ENCODE data around the gene MAP3K8. TPM values are rescaled to one million over a fixed set of nuclear protein-coding genes. Genes with fewer than 3 reads are reported as not detected.

Gene MAP3K8
- total and polyA plus RNA-seq, 9 of the 15 experiments (the other 6 are each of a cell fraction or from before 2014, with no cell fraction given) = 6.9 to 23.6 (median 13.6) TPM

DNA sequence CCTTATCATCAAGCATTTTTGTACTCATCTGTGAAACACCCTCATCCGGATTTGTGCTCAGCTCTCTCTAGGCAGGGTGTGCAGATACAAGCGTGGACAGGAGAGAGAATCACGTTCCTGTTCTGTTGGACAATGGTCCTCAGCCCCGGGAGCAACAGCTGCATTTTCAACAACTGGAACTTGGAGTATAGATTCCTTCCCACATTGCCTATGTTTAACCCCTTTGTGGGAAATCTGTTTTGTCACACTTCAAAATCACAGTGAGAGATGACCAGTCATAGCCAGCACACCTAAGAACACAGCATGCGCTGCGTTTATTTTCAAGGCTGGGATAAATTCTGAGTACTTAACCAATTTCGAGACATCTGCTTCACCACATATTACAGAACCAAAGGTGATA, 32.5 kb downstream of the MAP3K8 start:
- in situ Hi-C loops (cut with MboI) (no loop called here), intact Hi-C loops (cut with micrococcal nuclease) (no loop called here)
- 32% methylated on average over 7 of the region's 7 CpGs for WGBS (ENCODE audit: insufficient coverage, low coverage, missing lambda C conversion rate)
- H3K4me1 ChIP-seq (replicated peaks in 1 of 2; ENCODE audit: control insufficient read depth in 2 of 2, insufficient read depth in 2 of 2, low read length in 2 of 2) = no peaks in the 10 kb centered on the region
- no peak overlapping the region for H2AFZ ChIP-seq (ENCODE audit: low read depth, low read length)
- H3K79me2 ChIP-seq (ENCODE audit: control insufficient read depth, insufficient read depth, low read length) = no peaks in the 10 kb centered on the region
- no peak overlapping the region for H3K4me2 ChIP-seq (ENCODE audit: insufficient read depth, low read length)
- ChIA-PET CTCF (ENCODE audit: low intra/inter-chr PET ratio) (no interaction called here), POLR2A (no interaction called here)
- no peak overlapping the region for H3K9ac ChIP-seq (ENCODE audit: insufficient read depth in 1 of 2, low read depth in 2 of 2, low read length in 2 of 2)
- no peak overlapping the region for H3K27ac ChIP-seq (ENCODE audit: extremely low read depth, low read depth, low read length)
- no peaks in the 10 kb centered on the region for H3K9me1 ChIP-seq (ENCODE audit: control insufficient read depth, insufficient read depth, low read length)
- BruUV-seq (replicated peaks) = no TSS peak
- no peaks in the 10 kb centered on the region for H4K20me1 ChIP-seq (replicated peaks; ENCODE audit: control insufficient read depth, insufficient read depth, low read length)
- H3K9me3 ChIP-seq (replicated peaks; ENCODE audit: control insufficient read depth, insufficient read depth, low read depth, low read length) = no peaks in the 10 kb centered on the region
- FAIRE-seq (no peak), DNase-seq (ENCODE audit: extremely low read depth in 1 of 4, low spot score in 3 of 4) (no peak), ATAC-seq (no peak)
- H3K27me3 ChIP-seq (ENCODE audit: control insufficient read depth in 2 of 2, insufficient read depth in 2 of 2, low read length in 2 of 2) = no peaks in the 10 kb centered on the region
- H3K4me3 ChIP-seq = no peak overlapping the region
- peaks cover 12% of the 10 kb centered on the region; the same call in 1 of the 3 replicates for H3K36me3 ChIP-seq (ENCODE audit: control insufficient read depth, insufficient read depth, low read length)
- no peak for TF ChIP-seq YY1 (IDR thresholded peaks at IDR 0.05; ENCODE audit: borderline replicate concordance in 1 of 3, control insufficient read depth in 1 of 3, extremely low read depth in 1 of 3, insufficient read depth in 3 of 3, insufficient read length in 1 of 3, insufficient replicate concordance in 2 of 3, low read depth in 1 of 3, low read length in 2 of 3)
- no peak for TF ChIP-seq OTX1 (CRISPR knock-in tag; IDR thresholded peaks at IDR 0.05)
- no peak for TF ChIP-seq POLR2A (conservative IDR thresholded peaks at IDR 0.05)
- no peak for TF ChIP-seq SRSF7 (optimal IDR thresholded peaks at IDR 0.05; ENCODE audit: low read depth, low read length)
- TF ChIP-seq XRCC3 (IDR thresholded peaks at IDR 0.05) = no peak
- TF ChIP-seq TEAD1 (CRISPR knock-in tag; IDR thresholded peaks at IDR 0.05) = no peak
- TF ChIP-seq, protein P1, sequence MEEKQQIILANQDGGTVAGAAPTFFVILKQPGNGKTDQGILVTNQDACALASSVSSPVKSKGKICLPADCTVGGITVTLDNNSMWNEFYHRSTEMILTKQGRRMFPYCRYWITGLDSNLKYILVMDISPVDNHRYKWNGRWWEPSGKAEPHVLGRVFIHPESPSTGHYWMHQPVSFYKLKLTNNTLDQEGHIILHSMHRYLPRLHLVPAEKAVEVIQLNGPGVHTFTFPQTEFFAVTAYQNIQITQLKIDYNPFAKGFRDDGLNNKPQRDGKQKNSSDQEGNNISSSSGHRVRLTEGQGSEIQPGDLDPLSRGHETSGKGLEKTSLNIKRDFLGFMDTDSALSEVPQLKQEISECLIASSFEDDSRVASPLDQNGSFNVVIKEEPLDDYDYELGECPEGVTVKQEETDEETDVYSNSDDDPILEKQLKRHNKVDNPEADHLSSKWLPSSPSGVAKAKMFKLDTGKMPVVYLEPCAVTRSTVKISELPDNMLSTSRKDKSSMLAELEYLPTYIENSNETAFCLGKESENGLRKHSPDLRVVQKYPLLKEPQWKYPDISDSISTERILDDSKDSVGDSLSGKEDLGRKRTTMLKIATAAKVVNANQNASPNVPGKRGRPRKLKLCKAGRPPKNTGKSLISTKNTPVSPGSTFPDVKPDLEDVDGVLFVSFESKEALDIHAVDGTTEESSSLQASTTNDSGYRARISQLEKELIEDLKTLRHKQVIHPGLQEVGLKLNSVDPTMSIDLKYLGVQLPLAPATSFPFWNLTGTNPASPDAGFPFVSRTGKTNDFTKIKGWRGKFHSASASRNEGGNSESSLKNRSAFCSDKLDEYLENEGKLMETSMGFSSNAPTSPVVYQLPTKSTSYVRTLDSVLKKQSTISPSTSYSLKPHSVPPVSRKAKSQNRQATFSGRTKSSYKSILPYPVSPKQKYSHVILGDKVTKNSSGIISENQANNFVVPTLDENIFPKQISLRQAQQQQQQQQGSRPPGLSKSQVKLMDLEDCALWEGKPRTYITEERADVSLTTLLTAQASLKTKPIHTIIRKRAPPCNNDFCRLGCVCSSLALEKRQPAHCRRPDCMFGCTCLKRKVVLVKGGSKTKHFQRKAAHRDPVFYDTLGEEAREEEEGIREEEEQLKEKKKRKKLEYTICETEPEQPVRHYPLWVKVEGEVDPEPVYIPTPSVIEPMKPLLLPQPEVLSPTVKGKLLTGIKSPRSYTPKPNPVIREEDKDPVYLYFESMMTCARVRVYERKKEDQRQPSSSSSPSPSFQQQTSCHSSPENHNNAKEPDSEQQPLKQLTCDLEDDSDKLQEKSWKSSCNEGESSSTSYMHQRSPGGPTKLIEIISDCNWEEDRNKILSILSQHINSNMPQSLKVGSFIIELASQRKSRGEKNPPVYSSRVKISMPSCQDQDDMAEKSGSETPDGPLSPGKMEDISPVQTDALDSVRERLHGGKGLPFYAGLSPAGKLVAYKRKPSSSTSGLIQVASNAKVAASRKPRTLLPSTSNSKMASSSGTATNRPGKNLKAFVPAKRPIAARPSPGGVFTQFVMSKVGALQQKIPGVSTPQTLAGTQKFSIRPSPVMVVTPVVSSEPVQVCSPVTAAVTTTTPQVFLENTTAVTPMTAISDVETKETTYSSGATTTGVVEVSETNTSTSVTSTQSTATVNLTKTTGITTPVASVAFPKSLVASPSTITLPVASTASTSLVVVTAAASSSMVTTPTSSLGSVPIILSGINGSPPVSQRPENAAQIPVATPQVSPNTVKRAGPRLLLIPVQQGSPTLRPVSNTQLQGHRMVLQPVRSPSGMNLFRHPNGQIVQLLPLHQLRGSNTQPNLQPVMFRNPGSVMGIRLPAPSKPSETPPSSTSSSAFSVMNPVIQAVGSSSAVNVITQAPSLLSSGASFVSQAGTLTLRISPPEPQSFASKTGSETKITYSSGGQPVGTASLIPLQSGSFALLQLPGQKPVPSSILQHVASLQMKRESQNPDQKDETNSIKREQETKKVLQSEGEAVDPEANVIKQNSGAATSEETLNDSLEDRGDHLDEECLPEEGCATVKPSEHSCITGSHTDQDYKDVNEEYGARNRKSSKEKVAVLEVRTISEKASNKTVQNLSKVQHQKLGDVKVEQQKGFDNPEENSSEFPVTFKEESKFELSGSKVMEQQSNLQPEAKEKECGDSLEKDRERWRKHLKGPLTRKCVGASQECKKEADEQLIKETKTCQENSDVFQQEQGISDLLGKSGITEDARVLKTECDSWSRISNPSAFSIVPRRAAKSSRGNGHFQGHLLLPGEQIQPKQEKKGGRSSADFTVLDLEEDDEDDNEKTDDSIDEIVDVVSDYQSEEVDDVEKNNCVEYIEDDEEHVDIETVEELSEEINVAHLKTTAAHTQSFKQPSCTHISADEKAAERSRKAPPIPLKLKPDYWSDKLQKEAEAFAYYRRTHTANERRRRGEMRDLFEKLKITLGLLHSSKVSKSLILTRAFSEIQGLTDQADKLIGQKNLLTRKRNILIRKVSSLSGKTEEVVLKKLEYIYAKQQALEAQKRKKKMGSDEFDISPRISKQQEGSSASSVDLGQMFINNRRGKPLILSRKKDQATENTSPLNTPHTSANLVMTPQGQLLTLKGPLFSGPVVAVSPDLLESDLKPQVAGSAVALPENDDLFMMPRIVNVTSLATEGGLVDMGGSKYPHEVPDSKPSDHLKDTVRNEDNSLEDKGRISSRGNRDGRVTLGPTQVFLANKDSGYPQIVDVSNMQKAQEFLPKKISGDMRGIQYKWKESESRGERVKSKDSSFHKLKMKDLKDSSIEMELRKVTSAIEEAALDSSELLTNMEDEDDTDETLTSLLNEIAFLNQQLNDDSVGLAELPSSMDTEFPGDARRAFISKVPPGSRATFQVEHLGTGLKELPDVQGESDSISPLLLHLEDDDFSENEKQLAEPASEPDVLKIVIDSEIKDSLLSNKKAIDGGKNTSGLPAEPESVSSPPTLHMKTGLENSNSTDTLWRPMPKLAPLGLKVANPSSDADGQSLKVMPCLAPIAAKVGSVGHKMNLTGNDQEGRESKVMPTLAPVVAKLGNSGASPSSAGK (IDR thresholded peaks at IDR 0.05) = no peak
